ENCODE results near the gene HRH3.

HRH3 gene

GRCh38 chr20:62215020-62215990 lies 4.8 kb downstream of the HRH3 start:
- DNase-seq, result no peak

GRCh38 chr20:62214067-62214466 lies 6.0 kb downstream of the HRH3 start:
- no peak for DNase-seq

DNA sequence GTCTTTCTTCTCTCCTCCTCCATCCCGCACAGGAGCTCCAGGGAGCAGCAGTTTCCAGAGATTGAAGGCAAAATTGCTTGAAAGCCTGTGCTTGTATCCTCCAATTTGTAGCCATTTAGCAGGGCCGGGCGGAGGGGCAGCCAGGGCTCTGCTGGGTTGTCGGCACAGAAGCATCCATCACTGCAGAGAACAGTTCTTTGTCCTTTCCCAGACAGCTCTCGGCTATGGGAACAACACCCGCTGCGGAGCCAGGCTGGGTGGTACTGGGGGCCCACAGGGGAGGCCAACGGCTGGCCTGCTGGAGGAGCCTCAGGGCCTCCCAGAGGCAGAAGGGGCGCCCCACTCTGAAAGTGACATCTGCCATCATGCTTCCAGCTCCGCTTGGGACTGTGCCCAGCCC lies 7.8 kb downstream of the HRH3 start:
- no peak for DNase-seq

- no peak for DNase-seq
These were observed 8.2 kb downstream of the HRH3 start for GRCh38 chr20:62211769-62212288.

DNA sequence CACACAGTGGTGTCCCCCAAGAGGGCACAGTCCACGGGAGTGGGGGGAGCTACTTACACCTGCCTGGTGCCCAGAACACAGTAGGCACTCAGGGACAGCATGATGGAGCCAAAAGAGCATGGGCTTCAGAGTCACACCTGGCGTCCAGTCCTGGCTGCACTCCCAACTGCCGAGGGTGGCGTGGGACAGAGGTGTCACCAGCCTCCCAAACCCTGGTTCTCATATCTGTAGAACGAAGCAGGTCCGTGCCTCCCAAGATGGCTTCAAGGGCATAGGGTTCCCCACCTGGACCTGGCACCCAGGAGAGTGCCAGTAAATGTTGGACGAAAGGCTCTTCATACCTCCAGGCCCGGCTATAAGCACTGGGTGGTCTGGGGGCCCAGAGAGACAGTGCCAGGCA lies 8.9 kb downstream of the HRH3 start:
- no peak for DNase-seq

DNA sequence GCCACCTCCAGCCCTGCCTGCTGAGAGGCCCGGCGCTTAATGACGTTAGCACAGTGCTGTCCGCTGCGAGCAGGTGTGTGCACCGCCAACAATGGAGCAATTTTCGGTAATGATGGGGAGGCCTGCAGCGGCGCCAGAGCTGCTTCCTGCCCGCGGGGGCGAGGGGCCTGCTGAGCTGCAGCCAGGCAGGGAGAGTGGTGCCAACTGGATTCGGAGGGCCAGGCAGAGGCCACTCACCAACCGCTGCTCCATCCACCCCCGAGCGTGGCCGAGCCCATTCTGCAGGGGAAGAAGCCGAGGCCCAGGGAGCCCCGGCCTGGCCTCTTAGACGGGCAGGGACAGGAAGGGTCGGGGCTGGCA lies 9.6 kb downstream of the HRH3 start:
- no peak for DNase-seq

DNA sequence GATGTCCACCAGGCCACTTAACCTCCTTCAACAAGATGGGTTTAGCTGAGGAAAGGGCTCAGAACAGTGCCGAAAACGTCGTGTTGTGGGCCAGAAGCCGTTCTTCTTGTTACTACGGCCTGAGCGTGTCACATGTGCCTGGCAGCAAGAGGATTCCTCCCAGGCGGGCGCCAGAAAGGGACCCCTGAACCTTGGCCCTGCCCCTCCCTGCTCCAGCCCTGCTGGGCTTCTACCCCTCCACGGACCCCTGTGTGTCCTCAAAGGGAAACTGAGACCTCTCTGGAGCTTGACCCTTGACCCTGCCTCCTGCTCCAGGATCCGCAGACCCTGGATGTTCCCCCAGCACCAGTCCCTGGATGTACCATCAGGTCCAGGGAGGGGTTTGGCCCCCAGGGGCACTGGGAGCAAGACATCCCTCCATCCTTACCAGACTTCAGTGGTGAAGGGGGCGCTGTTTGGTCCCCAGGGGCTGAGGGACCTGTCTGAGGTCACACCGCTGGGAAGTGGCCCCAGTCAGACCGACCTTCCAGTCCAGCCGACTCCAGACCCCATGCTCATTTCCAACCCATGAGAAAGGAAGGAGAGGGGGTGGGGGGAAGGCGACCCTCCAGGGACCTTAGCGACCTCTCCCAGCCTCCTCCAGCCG lies 10.1 kb downstream of the HRH3 start:
- no peak for DNase-seq

DNA sequence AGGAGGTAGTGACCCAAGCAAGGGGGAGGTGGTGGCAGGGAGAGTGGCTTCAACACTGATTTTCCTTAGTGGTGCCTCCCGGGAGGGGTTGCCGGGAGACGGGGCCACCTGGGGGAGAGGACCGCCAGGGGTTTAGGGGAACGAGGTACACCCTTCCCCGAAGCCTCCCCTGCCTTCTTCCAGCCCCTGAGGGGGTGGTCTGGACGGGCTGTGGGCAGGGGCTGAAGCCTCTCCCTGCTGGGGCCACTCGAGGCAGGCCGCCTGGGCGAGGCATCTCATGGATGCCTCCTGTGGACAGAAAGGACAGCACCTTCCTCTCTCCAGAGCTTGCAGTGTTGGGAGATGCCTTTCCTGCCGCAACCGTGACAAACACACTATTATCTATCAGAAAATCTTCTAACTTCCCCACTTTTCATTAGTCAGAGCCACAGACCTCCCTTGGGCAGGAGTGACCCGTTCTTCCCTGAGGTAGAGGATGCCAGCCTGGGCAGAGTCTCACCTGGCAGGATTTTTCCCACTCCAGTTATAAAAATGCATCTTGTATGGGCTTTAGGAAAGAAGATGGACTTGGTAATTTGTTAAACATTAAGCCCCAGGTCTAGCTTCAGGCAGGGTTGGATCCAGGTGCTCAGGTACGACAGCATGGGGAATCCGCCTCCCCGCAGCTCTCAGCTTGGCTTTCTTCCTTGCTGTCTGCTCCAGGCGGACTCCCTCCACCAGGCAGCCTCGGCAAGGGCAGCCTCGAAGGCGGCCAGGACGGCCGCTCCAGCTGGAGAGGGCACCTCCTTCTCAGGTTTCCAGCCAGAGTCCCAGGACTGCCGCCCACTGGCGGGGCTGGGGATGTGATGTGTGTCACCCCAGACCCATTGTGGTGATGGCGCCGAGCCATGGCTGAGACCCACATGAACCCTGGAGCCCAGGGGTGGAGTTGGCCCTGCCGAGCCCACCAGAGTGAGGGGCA lies 11.0 kb downstream of the HRH3 start:
- no peak for DNase-seq

DNA sequence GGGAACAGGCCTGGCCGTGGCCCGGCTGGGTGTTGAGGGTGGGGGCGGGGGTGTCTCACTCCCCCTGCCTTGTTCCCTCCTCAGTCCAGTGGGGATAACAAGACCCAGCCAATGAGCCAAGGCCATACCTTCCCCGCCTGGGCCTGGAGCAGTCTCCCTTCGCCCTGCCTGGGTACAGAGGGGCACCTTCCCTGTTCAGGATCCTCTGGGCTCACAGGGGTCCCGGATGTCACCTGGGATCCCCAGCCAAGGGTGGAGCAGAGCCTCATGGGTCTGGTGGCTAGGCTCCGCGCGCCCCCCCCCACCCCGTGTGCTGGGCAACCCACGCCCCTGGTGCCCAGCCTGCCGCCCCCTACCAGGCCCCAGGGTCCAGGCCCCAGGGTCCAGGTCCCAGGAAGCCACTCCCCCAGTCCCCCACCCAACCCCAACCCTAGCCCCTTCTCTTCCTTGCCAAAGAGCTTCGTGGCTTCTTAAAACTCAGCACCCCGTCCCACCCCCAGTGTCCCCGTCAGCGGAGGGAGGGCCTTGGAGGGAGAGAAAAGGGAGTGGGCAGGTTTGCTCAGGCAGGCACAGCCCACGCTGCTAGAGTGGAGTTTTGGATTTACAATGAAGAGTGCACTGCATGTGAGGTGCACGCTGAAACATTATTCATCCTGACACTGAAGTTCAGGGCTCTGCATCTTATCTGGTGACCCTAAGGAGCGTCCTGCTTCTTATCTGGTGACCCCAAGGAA lies 11.8 kb downstream of the HRH3 start:
- no peak for DNase-seq

GRCh38 chr20:62206388-62206775 lies 13.7 kb downstream of the HRH3 start:
- no peak for DNase-seq

- no peak for DNase-seq
These were observed 14.3 kb downstream of the HRH3 start for GRCh38 chr20:62205618-62206387.

GRCh38 chr20:62203378-62204030 lies 16.6 kb downstream of the HRH3 start:
- DNase-seq, result no peak

GRCh38 chr20:62202676-62203377 lies 17.3 kb downstream of the HRH3 start:
- no peak for DNase-seq

DNA sequence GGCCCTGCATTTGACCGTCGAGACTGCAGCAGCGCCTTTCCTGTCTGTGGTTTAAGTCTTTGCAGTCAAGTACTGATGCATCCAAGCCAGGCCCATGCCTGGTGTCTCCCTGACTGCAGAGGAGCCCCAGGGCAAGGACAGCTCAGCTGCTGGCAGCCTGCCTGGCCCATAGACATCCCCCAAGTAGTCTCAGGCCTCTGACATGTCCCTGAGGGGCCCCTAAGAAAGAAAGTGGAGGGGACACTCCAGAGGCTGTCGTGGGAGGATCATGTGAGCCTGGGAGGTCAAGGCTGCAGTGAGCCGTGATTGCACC lies 18.0 kb downstream of the HRH3 start:
- no peak for DNase-seq

- no peak for DNase-seq
These were observed 18.6 kb downstream of the HRH3 start for GRCh38 chr20:62201173-62202082.

- DNase-seq, result no peak
These were observed 19.4 kb downstream of the HRH3 start for GRCh38 chr20:62200491-62201172.

DNA sequence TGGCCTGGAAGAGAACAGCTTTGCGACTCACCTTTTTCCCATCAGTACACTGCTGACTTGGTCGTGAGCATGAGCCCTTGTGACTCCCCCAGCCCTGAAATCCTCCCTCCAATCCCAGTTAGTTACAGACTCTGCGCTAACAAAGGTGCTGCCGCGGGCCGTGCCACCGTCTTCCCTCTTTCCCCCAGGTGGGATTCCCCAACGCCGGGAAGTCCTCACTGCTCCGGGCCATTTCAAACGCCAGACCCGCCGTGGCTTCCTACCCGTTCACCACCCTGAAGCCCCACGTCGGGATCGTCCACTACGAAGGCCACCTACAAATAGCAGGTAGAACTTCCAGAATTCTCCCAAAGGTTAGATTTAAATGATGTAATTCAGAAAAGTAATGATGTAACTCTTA lies 21.1 kb downstream of the HRH3 start:
- DNase-seq, result no peak

DNA sequence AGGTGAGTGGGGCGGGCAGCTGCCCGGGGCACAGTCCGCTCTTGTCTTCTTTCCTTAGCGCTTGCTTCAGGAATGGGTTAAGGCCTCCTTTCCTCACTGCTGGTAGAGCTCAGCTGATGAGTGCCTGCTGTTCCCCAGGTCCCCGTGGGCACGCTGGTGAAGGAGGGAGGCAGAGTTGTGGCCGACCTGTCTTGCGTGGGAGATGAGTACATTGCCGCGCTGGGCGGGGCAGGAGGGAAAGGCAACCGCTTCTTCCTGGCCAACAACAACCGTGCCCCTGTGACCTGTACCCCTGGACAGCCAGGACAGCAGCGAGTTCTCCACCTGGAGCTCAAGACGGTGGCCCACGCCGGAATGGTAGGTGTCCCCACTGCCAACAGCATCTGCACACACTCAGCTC lies 21.6 kb downstream of the HRH3 start:
- no peak for DNase-seq

- DNase-seq, result no peak
These were observed 22.3 kb downstream of the HRH3 start for GRCh38 chr20:62197801-62198200.
